Measurements from ENCODE around the gene ZFP36.

ZFP36 gene

GRCh38 chr19:39423258-39424086 is 16.8 kb downstream of the ZFP36 start:
- DNase-seq = no peak

- no peak for DNase-seq
Observed at GRCh38 chr19:39424934-39425333, 18.3 kb downstream of the ZFP36 start.

GRCh38 chr19:39425744-39426143 is 19.1 kb downstream of the ZFP36 start:
- DNase-seq = no peak

- DNase-seq = no peak
Observed at GRCh38 chr19:39426170-39426569, 19.5 kb downstream of the ZFP36 start.

- no peak for DNase-seq
Observed at GRCh38 chr19:39427707-39428106, 21.1 kb downstream of the ZFP36 start.

- no peak for DNase-seq
Observed at GRCh38 chr19:39428283-39429112, 21.9 kb downstream of the ZFP36 start.

GRCh38 chr19:39430675-39431593 is 24.3 kb downstream of the ZFP36 start:
- DNase-seq = no peak

- no peak for DNase-seq
Observed at GRCh38 chr19:39432677-39433025, 26.0 kb downstream of the ZFP36 start.

- no peak for DNase-seq
Observed at GRCh38 chr19:39433480-39434079, 26.9 kb downstream of the ZFP36 start.

GRCh38 chr19:39434123-39435076 is 27.8 kb downstream of the ZFP36 start:
- DNase-seq = no peak

- DNase-seq = peak; percentile 97
Observed at GRCh38 chr19:39435499-39436349, 29.1 kb downstream of the ZFP36 start, which contains the start of gene RPS16. Gene RPS16 (minus strand): TSS chr19:39435949. CDS start chr19:39435895, 54 bp downstream.

GRCh38 chr19:39436350-39436716 is 29.7 kb downstream of the ZFP36 start:
- no peak for DNase-seq

- no peak for DNase-seq
Observed at GRCh38 chr19:39438270-39438934, 31.8 kb downstream of the ZFP36 start.

GRCh38 chr19:39444598-39445195 is 38.0 kb downstream of the ZFP36 start:
- DNase-seq = no peak

- DNase-seq = peak; percentile 98
Observed at GRCh38 chr19:39445196-39446111, 38.8 kb downstream of the ZFP36 start, which contains the start of gene SUPT5H. Gene SUPT5H (plus strand): TSS chr19:39445582. CDS start chr19:39445891, 309 bp downstream.

- DNase-seq = no peak
Observed at GRCh38 chr19:39446365-39447084, 39.9 kb downstream of the ZFP36 start.

GRCh38 chr19:39448271-39448670 is 41.6 kb downstream of the ZFP36 start:
- no peak for DNase-seq
